Activated T-helper 1 cell treated with anti-CD3 and anti-CD28 coated beads, Interleukin-12 subunit alpha, Interleukin-12 subunit beta, Interleukin-2, Interleukin-4 antibody, amounts not matched to agents 30 ng/mL and 10 ng/mL and 1 ng/mL, durations not matched to agents 14 hours and 24 hours and 36 hours (primary cell): ENCODE data around the gene USP3. TPM values are rescaled to one million over a fixed set of nuclear protein-coding genes. Genes with fewer than 3 reads are reported as not detected.
"Not testable (repeated sequence)": the region's sequence is repeated elsewhere in the genome, so short reads cannot be mapped to it uniquely, and the experiment has no call there.

ENCODE experiments used
- DNase-seq: peaks from one replicate; pipeline ENCODE4 v3.0.0; 2021; ENCODE audit warnings: low spot score
- H3K27ac Mint-ChIP-seq: one replicate; pipeline ENCODE4 v1.8.0; 2021; ENCODE audit warnings: mild to moderate bottlenecking, mixed read lengths
- H3K27me3 Mint-ChIP-seq: one replicate; pipeline ENCODE4 v1.8.0; 2022; ENCODE audit warnings: mild to moderate bottlenecking, moderate library complexity, mixed read lengths; ENCODE audit not compliant: insufficient read depth
- H3K36me3 Mint-ChIP-seq: one replicate; pipeline ENCODE4 v1.8.0; 2021; ENCODE audit warnings: low read depth, mixed read lengths
- H3K4me1 Mint-ChIP-seq: one replicate; pipeline ENCODE4 v1.8.0; 2021; ENCODE audit warnings: low read depth, mixed read lengths
- H3K4me3 Mint-ChIP-seq: one replicate; pipeline ENCODE4 v1.8.0; 2021; ENCODE audit warnings: mild to moderate bottlenecking, moderate library complexity, mixed read lengths
- H3K9me3 Mint-ChIP-seq: one replicate; pipeline ENCODE4 v1.8.0; 2021; ENCODE audit warnings: mixed read lengths
- intact Hi-C: fragments of 100-400 bp; cut with micrococcal nuclease; formaldehyde crosslinking; loops from one replicate; pipeline ENCODE4 v1.15.1; 2024
- total RNA-seq: library from RNA; stranded (reverse); gene quantifications from 2 replicates; pipeline ENCODE4 v1.2.3, GENCODE V29; 2022

USP3 gene
- total RNA-seq, 1 donor from 2014 or later: 46.9 TPM

DNA sequence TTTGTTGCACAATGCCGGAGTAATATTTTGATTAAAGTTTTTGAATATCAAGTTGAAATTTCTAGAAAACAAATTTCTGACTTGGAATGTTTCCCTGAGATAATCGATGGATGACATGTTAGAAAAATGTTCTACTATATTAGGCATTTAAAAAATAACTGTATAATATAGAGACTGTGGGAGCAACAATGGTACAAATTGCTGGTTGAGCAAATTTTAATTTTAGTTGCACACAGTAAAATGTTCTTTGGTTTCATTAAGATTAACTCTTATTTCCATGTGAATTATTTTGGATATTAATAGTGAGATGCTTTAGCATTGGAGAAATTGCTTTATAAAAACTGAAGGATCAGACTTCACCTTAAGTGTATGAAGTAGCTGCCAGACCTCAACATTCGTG is 9.3 kb downstream of the USP3 start:
- Mint-ChIP-seq H3K27me3 (no peaks in the 10 kb centered on the region), H3K36me3 (peaks cover 4% of the 10 kb centered on the region), H3K4me1 (peaks cover 70% of the 10 kb centered on the region), H3K27ac (no peak overlapping the region), H3K9me3 (no peaks in the 10 kb centered on the region), H3K4me3 (no peak overlapping the region)
- no peak for DNase-seq
- intact Hi-C loops: no loop called here

DNA sequence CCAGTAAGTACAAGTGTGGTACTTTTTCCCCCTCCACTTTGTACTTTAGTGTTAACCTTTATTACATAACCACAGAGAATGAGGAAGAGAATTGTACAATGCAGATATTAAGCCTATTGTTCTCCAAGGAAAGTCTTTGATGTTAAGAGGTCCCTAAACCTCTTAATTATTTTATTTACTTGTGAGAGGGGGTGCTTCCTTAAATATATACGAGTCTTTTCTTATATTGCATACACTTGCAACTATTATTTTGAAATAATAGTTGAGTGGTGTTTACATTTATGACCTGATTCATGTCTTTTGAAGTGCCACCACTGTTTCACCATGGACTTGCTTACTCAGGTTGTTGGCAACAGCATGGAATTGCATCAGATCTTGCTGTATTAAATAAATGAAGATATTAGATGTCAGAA is 10.1 kb downstream of the USP3 start:
- intact Hi-C loops: no loop called here
- Mint-ChIP-seq H3K4me1 (peaks cover 68% of the 10 kb centered on the region), H3K27ac (no peak overlapping the region), H3K9me3 (no peaks in the 10 kb centered on the region), H3K4me3 (no peak overlapping the region), H3K27me3 (no peaks in the 10 kb centered on the region), H3K36me3 (peaks cover 7% of the 10 kb centered on the region)
- DNase-seq: no peak

DNA sequence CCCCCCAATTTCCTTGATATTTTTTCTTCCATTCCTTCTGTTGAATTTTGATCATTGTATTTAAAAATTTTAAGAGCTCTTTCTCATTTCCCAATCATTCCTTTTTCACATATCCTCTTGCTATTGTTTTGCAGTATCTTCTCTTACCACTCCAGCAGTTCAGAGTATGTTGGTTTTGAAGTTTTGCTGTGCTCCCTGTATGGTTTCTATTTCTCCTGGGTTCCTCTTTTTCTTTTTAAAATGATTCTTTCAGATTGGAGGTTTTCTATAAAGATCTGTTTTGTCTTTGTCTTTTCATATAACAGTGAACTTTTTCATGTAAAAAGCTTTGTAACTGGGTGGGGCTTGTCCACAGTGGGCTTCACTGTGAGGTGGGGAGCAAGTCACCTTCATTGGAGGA is 12.8 kb downstream of the USP3 start:
- peaks cover 48% of the 10 kb centered on the region for H3K4me1 Mint-ChIP-seq
- no peak for DNase-seq
- H3K27me3 Mint-ChIP-seq: no peaks in the 10 kb centered on the region
- intact Hi-C loops: no loop called here
- no peak overlapping the region for H3K4me3 Mint-ChIP-seq
- peaks cover 9% of the 10 kb centered on the region for H3K36me3 Mint-ChIP-seq
- H3K9me3 Mint-ChIP-seq: no peaks in the 10 kb centered on the region
- no peak overlapping the region for H3K27ac Mint-ChIP-seq

DNA sequence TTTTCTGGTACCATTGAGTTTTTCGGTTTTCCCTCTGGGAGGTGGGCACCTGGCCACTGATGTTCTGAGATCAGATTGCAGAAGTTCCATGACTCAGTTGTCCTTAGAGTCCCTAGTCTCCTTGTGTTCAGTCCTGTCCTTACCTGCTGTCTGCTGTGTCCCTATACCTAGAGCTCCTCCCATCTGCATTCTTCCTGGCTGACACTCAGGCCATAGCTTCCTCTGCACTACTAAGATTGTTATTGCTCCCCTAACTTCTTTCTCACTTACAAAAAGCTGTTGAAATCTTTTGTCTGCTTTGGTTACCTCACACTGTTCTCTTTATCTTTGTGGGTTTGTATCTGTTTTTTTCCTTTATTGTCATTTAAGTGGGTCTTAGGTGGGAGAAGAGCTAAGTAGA is 13.2 kb downstream of the USP3 start:
- H3K27me3 Mint-ChIP-seq: no peaks in the 10 kb centered on the region
- no peak overlapping the region for H3K27ac Mint-ChIP-seq
- H3K36me3 Mint-ChIP-seq: peaks cover 9% of the 10 kb centered on the region
- intact Hi-C loops: no loop called here
- no peaks in the 10 kb centered on the region for H3K9me3 Mint-ChIP-seq
- H3K4me3 Mint-ChIP-seq: no peak overlapping the region
- DNase-seq: no peak
- H3K4me1 Mint-ChIP-seq: peaks cover 48% of the 10 kb centered on the region

DNA sequence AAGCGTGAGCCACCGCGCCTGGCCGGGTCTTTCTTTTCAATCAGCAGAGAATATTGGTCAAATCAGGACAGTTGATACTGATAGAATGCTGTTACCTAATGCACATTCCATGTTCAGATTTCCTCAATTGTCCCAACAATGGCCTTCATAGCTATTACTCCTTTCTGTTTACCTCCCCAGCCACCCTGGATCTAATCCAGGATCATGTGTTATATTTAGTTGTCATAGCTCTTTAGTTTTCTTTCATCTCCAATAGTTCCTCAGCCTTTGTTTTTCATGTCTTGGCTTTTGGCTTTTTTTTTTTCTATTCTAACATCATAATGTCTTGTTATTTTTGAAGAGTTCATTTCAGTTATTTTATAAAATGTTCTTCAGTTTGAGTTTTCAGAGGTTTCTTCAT is 14.6 kb downstream of the USP3 start:
- intact Hi-C loops: no loop called here
- H3K4me3 Mint-ChIP-seq: no peak overlapping the region
- DNase-seq: no peak
- no peak overlapping the region for H3K27ac Mint-ChIP-seq
- peaks cover 62% of the 10 kb centered on the region for H3K4me1 Mint-ChIP-seq
- H3K36me3 Mint-ChIP-seq: peaks cover 11% of the 10 kb centered on the region
- no peaks in the 10 kb centered on the region for H3K9me3 Mint-ChIP-seq
- H3K27me3 Mint-ChIP-seq: no peaks in the 10 kb centered on the region

DNA sequence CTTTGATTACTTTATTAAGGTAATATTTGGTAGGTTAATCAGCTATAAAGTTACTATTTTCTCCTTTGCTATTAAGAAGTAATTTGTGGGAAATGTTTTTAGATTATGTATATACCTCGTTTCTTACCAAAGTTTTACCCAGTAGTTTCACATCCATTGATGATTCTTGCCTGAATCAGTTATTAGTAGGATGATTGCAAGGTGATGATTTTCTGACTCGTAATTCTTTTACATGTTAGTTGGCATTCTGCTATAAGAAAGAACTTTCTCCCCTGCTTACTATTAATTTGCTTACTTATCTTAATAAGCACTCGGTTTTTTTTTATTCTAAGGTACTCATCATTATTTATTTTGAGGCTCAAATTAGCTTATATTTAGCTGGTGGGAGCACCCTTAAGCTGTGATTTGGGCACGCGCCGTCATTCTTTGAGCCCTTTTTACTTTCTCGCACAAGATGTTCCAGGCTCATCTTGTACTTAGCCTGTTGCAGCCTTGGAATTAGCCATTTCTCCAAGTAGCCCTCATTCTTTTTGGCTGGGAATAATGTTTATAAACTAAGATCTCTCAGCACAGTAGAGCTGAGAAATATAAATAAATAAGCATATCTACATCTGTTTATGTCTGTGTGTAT is 15.3 kb downstream of the USP3 start:
- DNase-seq: no peak
- no peaks in the 10 kb centered on the region for H3K9me3 Mint-ChIP-seq
- no peak overlapping the region for H3K4me3 Mint-ChIP-seq
- H3K4me1 Mint-ChIP-seq: peaks cover 60% of the 10 kb centered on the region
- intact Hi-C loops: no loop called here
- H3K27me3 Mint-ChIP-seq: no peaks in the 10 kb centered on the region
- peaks cover 9% of the 10 kb centered on the region for H3K36me3 Mint-ChIP-seq
- H3K27ac Mint-ChIP-seq: no peak overlapping the region

DNA sequence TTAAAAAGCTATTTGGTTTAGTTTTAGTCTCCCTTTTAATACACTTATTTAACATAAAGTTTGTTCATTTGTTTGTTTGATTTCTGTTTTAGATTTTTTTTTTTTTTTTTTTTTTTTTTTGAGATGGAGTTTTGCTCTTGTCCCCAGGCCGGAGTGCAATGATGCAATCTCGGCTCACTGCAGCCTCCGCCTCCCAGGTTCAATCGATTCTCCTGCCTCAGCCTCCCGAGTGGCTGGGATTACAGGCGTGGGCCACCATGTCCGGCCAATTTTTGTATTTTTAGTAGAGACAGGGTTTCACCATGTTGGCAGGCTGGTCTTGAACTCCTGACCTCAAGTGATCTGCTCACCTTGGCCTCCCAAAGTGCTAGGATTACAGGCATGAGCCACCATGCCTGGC is 16.1 kb downstream of the USP3 start:
- H3K4me3 Mint-ChIP-seq, H3K27ac Mint-ChIP-seq, H3K9me3 Mint-ChIP-seq, H3K27me3 Mint-ChIP-seq, intact Hi-C loops, DNase-seq: not testable (repeated sequence)
- peaks cover 12% of the 10 kb centered on the region for H3K36me3 Mint-ChIP-seq
- peaks cover 61% of the 10 kb centered on the region for H3K4me1 Mint-ChIP-seq

DNA sequence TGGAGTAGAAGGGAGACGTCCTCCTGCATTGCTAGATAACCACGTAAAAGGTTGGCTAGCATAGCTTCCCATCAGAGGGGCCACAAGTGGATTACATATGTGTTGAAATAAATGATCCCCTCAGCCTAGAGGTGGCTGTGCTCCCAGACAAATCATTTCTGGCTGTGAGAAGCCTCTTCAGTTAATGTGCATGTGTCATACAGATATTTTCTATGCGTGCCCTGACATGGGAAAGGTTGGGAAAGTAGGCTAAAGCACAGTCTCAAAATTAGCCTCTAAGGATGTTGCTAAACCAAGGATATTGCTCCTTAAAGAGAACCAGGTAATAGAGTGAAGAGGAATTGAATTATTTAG is 17.8 kb downstream of the USP3 start:
- intact Hi-C loops: no loop called here
- DNase-seq: no peak
- no peak overlapping the region for H3K4me3 Mint-ChIP-seq
- peaks cover 11% of the 10 kb centered on the region for H3K36me3 Mint-ChIP-seq
- H3K27me3 Mint-ChIP-seq: no peaks in the 10 kb centered on the region
- H3K27ac Mint-ChIP-seq: no peak overlapping the region
- no peaks in the 10 kb centered on the region for H3K9me3 Mint-ChIP-seq
- peaks cover 59% of the 10 kb centered on the region for H3K4me1 Mint-ChIP-seq

DNA sequence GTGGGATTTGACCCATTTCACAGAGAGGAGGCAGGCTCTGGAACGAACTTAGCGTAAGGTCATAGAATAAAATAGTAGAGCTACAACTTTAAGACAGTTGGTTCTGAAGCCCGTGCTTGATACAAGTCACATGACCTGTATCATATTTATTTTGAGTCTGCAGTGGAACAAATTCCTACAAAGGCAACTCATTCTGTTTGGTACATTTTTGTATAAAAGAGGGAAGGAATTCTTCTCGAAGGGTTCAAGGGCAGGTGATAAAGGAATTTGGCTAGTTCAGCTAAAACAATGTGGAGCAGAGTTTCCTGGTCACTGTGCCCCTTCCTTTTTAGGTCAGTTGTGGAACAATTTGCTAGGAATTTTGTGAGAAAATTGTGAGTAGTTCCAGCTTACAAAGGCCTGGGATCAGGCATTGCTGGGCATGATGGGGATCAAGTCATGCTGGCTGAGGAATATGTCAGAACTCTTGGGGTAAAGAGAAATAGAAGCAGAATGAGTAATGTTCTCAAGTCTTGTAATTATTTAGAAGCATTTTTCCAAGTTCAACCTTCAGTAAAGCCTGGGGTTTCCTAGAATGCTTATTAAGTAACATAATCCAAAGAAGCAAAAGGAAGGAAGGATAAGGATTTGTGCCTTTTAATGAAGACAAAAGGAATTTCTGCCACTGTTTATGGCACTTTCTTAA is 19.1 kb downstream of the USP3 start:
- Mint-ChIP-seq H3K9me3 (no peaks in the 10 kb centered on the region), H3K36me3 (peaks cover 12% of the 10 kb centered on the region), H3K4me3 (no peak overlapping the region), H3K4me1 (peaks cover 59% of the 10 kb centered on the region), H3K27ac (no peak overlapping the region), H3K27me3 (no peaks in the 10 kb centered on the region)
- intact Hi-C loops: no loop called here
- DNase-seq: no peak

DNA sequence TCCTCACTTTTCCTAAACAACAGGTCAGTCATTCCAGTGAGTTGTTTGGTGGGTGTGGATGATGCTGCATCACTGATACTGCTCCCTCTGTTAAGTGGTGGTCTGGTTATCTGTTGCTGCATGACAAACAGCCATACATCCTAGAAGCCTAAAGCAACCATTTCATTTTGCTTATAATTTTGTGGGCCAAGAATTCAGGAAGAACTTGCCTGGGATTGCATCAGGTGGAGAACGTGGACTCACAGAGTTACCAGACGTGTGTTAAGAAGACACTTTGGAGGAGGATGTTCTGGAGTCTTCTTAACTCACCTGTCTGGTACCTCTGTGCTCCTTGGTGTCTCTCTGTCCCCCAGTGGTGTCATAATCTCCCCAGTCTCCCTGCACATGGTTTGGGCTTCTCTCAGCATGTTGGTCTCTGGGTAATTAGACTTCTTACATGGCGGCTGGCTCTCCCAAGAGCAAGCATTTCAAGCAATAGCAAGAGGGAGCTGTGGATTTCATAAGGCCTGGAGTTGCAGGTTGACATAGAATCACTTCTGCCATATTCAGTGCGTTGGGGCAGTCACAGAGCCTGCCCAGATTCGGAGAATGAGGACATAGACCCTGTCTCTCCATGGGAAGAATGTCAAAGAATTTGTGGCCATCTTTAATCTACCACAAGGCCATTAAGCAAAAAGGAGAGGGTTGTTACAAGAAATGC is 20.1 kb downstream of the USP3 start:
- H3K9me3 Mint-ChIP-seq: no peaks in the 10 kb centered on the region
- peaks cover 10% of the 10 kb centered on the region for H3K36me3 Mint-ChIP-seq
- H3K4me1 Mint-ChIP-seq: peaks cover 61% of the 10 kb centered on the region
- H3K4me3 Mint-ChIP-seq: no peak overlapping the region
- intact Hi-C loops: no loop called here
- H3K27ac Mint-ChIP-seq: no peak overlapping the region
- H3K27me3 Mint-ChIP-seq: no peaks in the 10 kb centered on the region
- DNase-seq: no peak

DNA sequence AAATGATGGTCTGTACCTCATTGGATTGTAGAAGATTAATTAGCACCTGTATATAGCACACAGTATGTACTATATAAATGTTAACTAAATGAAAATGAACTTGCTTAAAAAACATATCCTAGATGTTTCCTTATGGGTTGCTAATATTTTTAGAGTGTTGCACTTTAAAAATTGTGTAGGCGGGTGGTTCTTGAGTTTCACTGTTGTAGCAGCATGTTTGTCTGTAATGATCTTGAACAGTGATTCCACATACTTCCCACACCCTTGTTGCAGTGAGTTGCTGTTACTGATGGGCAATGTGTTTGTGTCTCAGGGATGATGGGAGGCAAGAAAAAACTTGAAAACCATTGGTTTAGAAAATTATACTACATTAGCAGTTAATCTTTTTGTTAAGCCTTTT is 22.0 kb downstream of the USP3 start:
- intact Hi-C loops: loop anchor here (2.0 kb wide), 1 partner anchor 16 kb away; no protein-coding TSS in a partner anchor
- no peak overlapping the region for H3K4me3 Mint-ChIP-seq
- H3K36me3 Mint-ChIP-seq: peaks cover 13% of the 10 kb centered on the region
- no peak for DNase-seq
- no peaks in the 10 kb centered on the region for H3K9me3 Mint-ChIP-seq
- H3K27ac Mint-ChIP-seq: peak overlapping the region; percentile 53
- peaks cover 78% of the 10 kb centered on the region for H3K4me1 Mint-ChIP-seq
- H3K27me3 Mint-ChIP-seq: no peaks in the 10 kb centered on the region

DNA sequence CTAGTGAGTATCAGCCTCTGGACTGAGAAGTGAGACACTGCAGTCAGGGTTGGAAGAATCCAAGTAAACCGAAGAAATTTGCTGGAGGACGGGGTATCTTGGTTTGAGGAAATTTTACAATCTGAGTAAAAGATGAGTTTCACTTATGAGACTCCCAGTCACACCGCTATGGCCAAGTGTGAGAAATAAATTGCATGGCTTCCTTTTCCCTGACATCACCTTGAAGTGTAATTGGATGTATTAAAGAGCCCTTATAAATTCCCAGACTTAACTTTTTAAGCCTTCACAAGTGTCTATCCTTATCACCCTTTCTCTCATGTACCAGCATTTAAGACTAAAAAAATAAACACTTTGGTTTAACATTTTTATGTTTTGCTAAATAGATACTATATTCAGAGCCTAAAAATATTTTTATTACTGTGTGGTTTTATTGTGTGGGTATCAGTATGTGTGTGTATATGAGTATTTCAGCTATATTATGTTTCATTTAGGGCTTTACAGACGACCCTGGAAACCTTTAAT is 23.8 kb downstream of the USP3 start:
- H3K27me3 Mint-ChIP-seq: no peaks in the 10 kb centered on the region
- peaks cover 73% of the 10 kb centered on the region for H3K4me1 Mint-ChIP-seq
- no peak for DNase-seq
- no peak overlapping the region for H3K4me3 Mint-ChIP-seq
- intact Hi-C loops: no loop called here
- peaks cover 11% of the 10 kb centered on the region for H3K36me3 Mint-ChIP-seq
- H3K27ac Mint-ChIP-seq: no peak overlapping the region
- no peaks in the 10 kb centered on the region for H3K9me3 Mint-ChIP-seq

DNA sequence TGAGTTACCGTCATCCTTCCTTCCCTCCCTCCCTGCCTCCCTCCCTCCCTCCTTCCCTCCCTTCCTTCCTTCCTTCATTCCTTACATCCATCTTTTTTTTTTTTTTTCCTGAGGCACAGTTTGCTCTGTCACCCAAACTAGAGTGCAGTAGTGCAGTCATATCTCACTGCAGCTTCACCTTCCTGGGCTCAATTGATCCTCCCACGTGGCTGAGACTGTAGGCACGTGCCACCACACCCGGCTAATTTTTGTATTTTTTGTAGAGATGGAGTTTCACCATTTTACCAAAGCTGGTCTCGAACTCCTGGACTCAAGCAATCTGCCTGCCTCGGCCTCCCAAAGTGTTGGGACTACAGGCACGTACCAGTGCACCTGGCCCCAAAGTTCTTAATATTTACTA is 25.8 kb downstream of the USP3 start:
- Mint-ChIP-seq H3K9me3 (no peaks in the 10 kb centered on the region), H3K36me3 (peaks cover 8% of the 10 kb centered on the region), H3K4me3 (no peak overlapping the region), H3K4me1 (peaks cover 58% of the 10 kb centered on the region), H3K27ac (no peak overlapping the region), H3K27me3 (no peaks in the 10 kb centered on the region)
- intact Hi-C loops: no loop called here
- DNase-seq: no peak
